ENCODE measurements around the gene ADIRF.

ADIRF gene

GRCh38 chr10:86943316-86944030, 24.8 kb upstream of the ADIRF start:
- H4K20me1 ChIP-seq (ENCODE audit: control insufficient read depth, insufficient read depth, low read depth, low read length) = no peaks in the 10 kb centered on the region
- H3K4me2 ChIP-seq (ENCODE audit: low read length) = no peak overlapping the region
- H3K4me1 ChIP-seq (ENCODE audit: control insufficient read depth, low read length) = no peaks in the 10 kb centered on the region
- no peaks in the 10 kb centered on the region for H3K9me3 ChIP-seq (ENCODE audit: control insufficient read depth, insufficient read depth, low read length)
- H3K36me3 ChIP-seq (ENCODE audit: control insufficient read depth, low read length) = no peaks in the 10 kb centered on the region
- H3K79me2 ChIP-seq (ENCODE audit: control insufficient read depth, low read length) = no peaks in the 10 kb centered on the region
- no peak for TF ChIP-seq CTCF (IDR thresholded peaks at IDR 0.05; ENCODE audit: low read depth, low read length, poor library complexity, severe bottlenecking)
- TF ChIP-seq EZH2phosphoT487 (IDR thresholded peaks at IDR 0.05; ENCODE audit: borderline replicate concordance, low read length) = no peak
- H3K9me2 ChIP-seq (replicated peaks; ENCODE audit: control insufficient read depth, low read length) = no peaks in the 10 kb centered on the region
- no peaks in the 10 kb centered on the region for H3F3A ChIP-seq (ENCODE audit: control insufficient read depth, insufficient read depth)
- no peaks in the 10 kb centered on the region for H3K27me3 ChIP-seq (ENCODE audit: control insufficient read depth, low read length)
- H3K4me3 ChIP-seq (ENCODE audit: low read length) = no peak overlapping the region
- no peak overlapping the region for H3K27ac ChIP-seq (ENCODE audit: low read depth, low read length)

GRCh38 chr10:86944031-86944419, 24.3 kb upstream of the ADIRF start:
- TF ChIP-seq CTCF (IDR thresholded peaks at IDR 0.05; ENCODE audit: low read depth, low read length, poor library complexity, severe bottlenecking) (no peak), EZH2phosphoT487 (IDR thresholded peaks at IDR 0.05; ENCODE audit: borderline replicate concordance, low read length) (no peak)
- no peaks in the 10 kb centered on the region for H3K4me1 ChIP-seq (ENCODE audit: control insufficient read depth, low read length)
- H3K9me2 ChIP-seq (replicated peaks; ENCODE audit: control insufficient read depth, low read length) = no peaks in the 10 kb centered on the region
- no peaks in the 10 kb centered on the region for H3K27me3 ChIP-seq (ENCODE audit: control insufficient read depth, low read length)
- H3K79me2 ChIP-seq (ENCODE audit: control insufficient read depth, low read length) = no peaks in the 10 kb centered on the region
- no peaks in the 10 kb centered on the region for H4K20me1 ChIP-seq (ENCODE audit: control insufficient read depth, insufficient read depth, low read depth, low read length)
- no peak overlapping the region for H3K4me3 ChIP-seq (ENCODE audit: low read length)
- no peaks in the 10 kb centered on the region for H3K36me3 ChIP-seq (ENCODE audit: control insufficient read depth, low read length)
- no peak overlapping the region for H3K27ac ChIP-seq (ENCODE audit: low read depth, low read length)
- no peak overlapping the region for H3K4me2 ChIP-seq (ENCODE audit: low read length)
- no peaks in the 10 kb centered on the region for H3F3A ChIP-seq (ENCODE audit: control insufficient read depth, insufficient read depth)
- H3K9me3 ChIP-seq (ENCODE audit: control insufficient read depth, insufficient read depth, low read length) = no peaks in the 10 kb centered on the region

GRCh38 chr10:86944471-86944870, 23.8 kb upstream of the ADIRF start:
- no peaks in the 10 kb centered on the region for H4K20me1 ChIP-seq (ENCODE audit: control insufficient read depth, insufficient read depth, low read depth, low read length)
- H3K4me2 ChIP-seq (ENCODE audit: low read length) = no peak overlapping the region
- no peaks in the 10 kb centered on the region for H3K36me3 ChIP-seq (ENCODE audit: control insufficient read depth, low read length)
- H3K4me3 ChIP-seq (ENCODE audit: low read length) = no peak overlapping the region
- H3F3A ChIP-seq (ENCODE audit: control insufficient read depth, insufficient read depth) = no peaks in the 10 kb centered on the region
- H3K27ac ChIP-seq (ENCODE audit: low read depth, low read length) = no peak overlapping the region
- TF ChIP-seq CTCF (IDR thresholded peaks at IDR 0.05; ENCODE audit: low read depth, low read length, poor library complexity, severe bottlenecking) = no peak
- no peak for TF ChIP-seq EZH2phosphoT487 (IDR thresholded peaks at IDR 0.05; ENCODE audit: borderline replicate concordance, low read length)
- H3K9me3 ChIP-seq (ENCODE audit: control insufficient read depth, insufficient read depth, low read length) = no peaks in the 10 kb centered on the region
- no peaks in the 10 kb centered on the region for H3K4me1 ChIP-seq (ENCODE audit: control insufficient read depth, low read length)
- H3K27me3 ChIP-seq (ENCODE audit: control insufficient read depth, low read length) = no peaks in the 10 kb centered on the region
- H3K9me2 ChIP-seq (replicated peaks; ENCODE audit: control insufficient read depth, low read length) = no peaks in the 10 kb centered on the region
- H3K79me2 ChIP-seq (ENCODE audit: control insufficient read depth, low read length) = no peaks in the 10 kb centered on the region
